Measurements from ENCODE around the gene C2orf81. TPM values are rescaled to one million over a fixed set of nuclear protein-coding genes. Genes with fewer than 3 reads are reported as not detected.
A peak's percentile ranks its signal among the peaks of the same experiment; 100 is the strongest.

C2orf81 gene
- total and polyA plus RNA-seq, 10 donors, result 1.7 to 5.7 (median 3.1) TPM

GRCh38 chr2:74415762-74416395 lies 5.5 kb downstream of the C2orf81 start:
- intact Hi-C loops (cut with DNase I; ENCODE audit: low total_unique reads), result no loop called here
- Histone ChIP-seq H3K27ac (peak overlapping the region in 6 of 8 donors; percentile 41 to 78 (median 71)), H3K36me3 (no peaks in the 10 kb centered on the region), H3K27me3 (replicated peaks in 1 of 7) (peaks cover 0 to 21% (median 0%) of the 10 kb centered on the region in 7 donors), H3K4me3 (peak overlapping the region; percentile 34 to 70 (median 49)), H3K9me3 (no peaks in the 10 kb centered on the region), H3K4me1 (peaks cover 8 to 66% (median 49%) of the 10 kb centered on the region in 6 donors)
- TF ChIP-seq, protein P1, sequence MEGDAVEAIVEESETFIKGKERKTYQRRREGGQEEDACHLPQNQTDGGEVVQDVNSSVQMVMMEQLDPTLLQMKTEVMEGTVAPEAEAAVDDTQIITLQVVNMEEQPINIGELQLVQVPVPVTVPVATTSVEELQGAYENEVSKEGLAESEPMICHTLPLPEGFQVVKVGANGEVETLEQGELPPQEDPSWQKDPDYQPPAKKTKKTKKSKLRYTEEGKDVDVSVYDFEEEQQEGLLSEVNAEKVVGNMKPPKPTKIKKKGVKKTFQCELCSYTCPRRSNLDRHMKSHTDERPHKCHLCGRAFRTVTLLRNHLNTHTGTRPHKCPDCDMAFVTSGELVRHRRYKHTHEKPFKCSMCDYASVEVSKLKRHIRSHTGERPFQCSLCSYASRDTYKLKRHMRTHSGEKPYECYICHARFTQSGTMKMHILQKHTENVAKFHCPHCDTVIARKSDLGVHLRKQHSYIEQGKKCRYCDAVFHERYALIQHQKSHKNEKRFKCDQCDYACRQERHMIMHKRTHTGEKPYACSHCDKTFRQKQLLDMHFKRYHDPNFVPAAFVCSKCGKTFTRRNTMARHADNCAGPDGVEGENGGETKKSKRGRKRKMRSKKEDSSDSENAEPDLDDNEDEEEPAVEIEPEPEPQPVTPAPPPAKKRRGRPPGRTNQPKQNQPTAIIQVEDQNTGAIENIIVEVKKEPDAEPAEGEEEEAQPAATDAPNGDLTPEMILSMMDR (IDR thresholded peaks at IDR 0.05 in 8 of 11, conservative IDR thresholded peaks at IDR 0.05 in 3 of 11), result no peak
- TF ChIP-seq POLR2AphosphoS5 (IDR thresholded peaks at IDR 0.05) (no peak), POLR2A (IDR thresholded peaks at IDR 0.05) (no peak)
- DNase-seq, result no peak
- 47 to 64% (median 52%) methylated on average over 34 to 35 of the region's 35 CpGs for WGBS, 5 donors

GRCh38 chr2:74414881-74415761 lies 6.3 kb downstream of the C2orf81 start:
- Histone ChIP-seq H3K9me3 (no peaks in the 10 kb centered on the region), H3K27ac (peak overlapping the region in 7 of 8 donors; percentile 41 to 78 (median 69)), H3K4me1 (peaks cover 3 to 59% (median 42%) of the 10 kb centered on the region in 6 donors), H3K4me3 (peak overlapping the region; percentile 34 to 70 (median 49)), H3K36me3 (no peaks in the 10 kb centered on the region), H3K27me3 (replicated peaks in 1 of 7) (peaks cover 0 to 21% (median 0%) of the 10 kb centered on the region in 7 donors)
- WGBS, 5 donors, result 6 to 15% (median 9%) methylated on average over 51 to 66 of the region's 66 CpGs
- DNase-seq, result peak; percentile 92
- intact Hi-C loops (cut with DNase I; ENCODE audit: low total_unique reads), result no loop called here
- TF ChIP-seq POLR2AphosphoS5 (IDR thresholded peaks at IDR 0.05) (peak in 2 of 3 donors; percentile 77 to 78), POLR2A (IDR thresholded peaks at IDR 0.05) (no peak)
- TF ChIP-seq, protein P1 (IDR thresholded peaks at IDR 0.05 in 8 of 11, conservative IDR thresholded peaks at IDR 0.05 in 3 of 11), result peak in 9 of 11 experiments; percentile 5 to 58 (median 45)

- intact Hi-C loops (cut with DNase I; ENCODE audit: low total_unique reads), result no loop called here
- 57 to 72% (median 71%) methylated on average over 10 to 19 of the region's 19 CpGs for WGBS, 5 donors
Measured at GRCh38 chr2:74414441-74414840, 7.0 kb downstream of the C2orf81 start.

More at GRCh38 chr2:74414441-74414840, 7.0 kb downstream of the C2orf81 start:
- peaks cover 0 to 21% (median 0%) of the 10 kb centered on the region in 7 donors for H3K27me3 ChIP-seq (replicated peaks in 1 of 7)
- H3K36me3 ChIP-seq, result no peaks in the 10 kb centered on the region
- no peaks in the 10 kb centered on the region for H3K9me3 ChIP-seq
- peak overlapping the region; percentile 34 to 70 (median 49) for H3K4me3 ChIP-seq
- TF ChIP-seq, protein P1 (IDR thresholded peaks at IDR 0.05 in 8 of 11, conservative IDR thresholded peaks at IDR 0.05 in 3 of 11), result no peak
- TF ChIP-seq POLR2AphosphoS5 (IDR thresholded peaks at IDR 0.05), result no peak
- no peak for TF ChIP-seq POLR2A (IDR thresholded peaks at IDR 0.05)
- peaks cover 3 to 52% (median 36%) of the 10 kb centered on the region in 6 donors for H3K4me1 ChIP-seq
- peak overlapping the region in 6 of 8 donors; percentile 53 to 78 (median 71) for H3K27ac ChIP-seq
- DNase-seq, result no peak

All from spleen (tissue), 11 donors.